Measurements from ENCODE around the gene ITGA3. TPM values are rescaled to one million over a fixed set of nuclear protein-coding genes. Genes with fewer than 3 reads are reported as not detected.

Gene ITGA3
- polyA plus RNA-seq, 1 of the 3 experiments (the other 2 are of a cell fraction), result 766 TPM

- no peak; the same call in 1 of the 2 replicates for TF ChIP-seq REST (IDR thresholded peaks at IDR 0.05; ENCODE audit: low read depth, low read length)
- no peak for TF ChIP-seq EZH2phosphoT487 (IDR thresholded peaks at IDR 0.05; ENCODE audit: borderline replicate concordance, low read depth)
- TF ChIP-seq RFX5 (IDR thresholded peaks at IDR 0.05; ENCODE audit: low read length), result no peak
- TF ChIP-seq GATA2 (CRISPR knock-in tag; IDR thresholded peaks at IDR 0.05), result no peak
- peak; percentile 2; the same call in 1 of the 2 replicates for TF ChIP-seq RAD21 (IDR thresholded peaks at IDR 0.05; ENCODE audit: low read length)
- peak; percentile 84 for TF ChIP-seq TCF12 (IDR thresholded peaks at IDR 0.05)
- TF ChIP-seq CTCF (IDR thresholded peaks at IDR 0.05), result no peak; the same call in 1 of the 2 replicates
- no peak for TF ChIP-seq JUND (IDR thresholded peaks at IDR 0.05)
- TF ChIP-seq FOSL2 (IDR thresholded peaks at IDR 0.05; ENCODE audit: borderline replicate concordance, low read depth), result no peak; the same call in 1 of the 2 replicates
- TF ChIP-seq TAF1 (IDR thresholded peaks at IDR 0.05; ENCODE audit: borderline replicate concordance, low read depth, low read length), result peak; percentile 78
- TF ChIP-seq POLR2AphosphoS5 (IDR thresholded peaks at IDR 0.05; ENCODE audit: low read depth, low read length), result peak; percentile 44
- TF ChIP-seq NFIC (IDR thresholded peaks at IDR 0.05; ENCODE audit: borderline replicate concordance), result peak; percentile 77
Measured at GRCh38 chr17:50055426-50056216, at the start of gene ITGA3 (continued).

GRCh38 chr17:50009282-50009681 is 46.6 kb upstream of the ITGA3 start:
- H3K27me3 ChIP-seq (ENCODE audit: insufficient read depth), result peaks cover 24% of the 10 kb centered on the region; the same call in 1 of the 2 replicates
- 18% methylated on average over 2 of the region's 2 CpGs for WGBS (ENCODE audit: low lambda C conversion rate)
- ChIA-PET POLR2A (no interaction called here), CTCF (interaction anchor here (1.0 to 30.0 kb wide), 4 partner anchors 12 to 148 kb away, joined by 4 to 1665 read pairs (median 8); partner anchors contain the start of gene TAC4)
- TF ChIP-seq SMC3 (IDR thresholded peaks at IDR 0.05; ENCODE audit: low read depth, low read length) (no peak), POLR2AphosphoS5 (IDR thresholded peaks at IDR 0.05; ENCODE audit: low read depth, low read length) (no peak), NFIC (IDR thresholded peaks at IDR 0.05; ENCODE audit: borderline replicate concordance) (no peak), PBX3 (IDR thresholded peaks at IDR 0.05) (no peak), FOXJ3 (CRISPR knock-in tag; IDR thresholded peaks at IDR 0.05) (no peak), CTCF (IDR thresholded peaks at IDR 0.05) (no peak)
- H3F3A ChIP-seq (replicated peaks; ENCODE audit: insufficient read depth), result no peaks in the 10 kb centered on the region
- no peaks in the 10 kb centered on the region for H3K4me1 ChIP-seq (ENCODE audit: control insufficient read depth in 1 of 2, insufficient read depth in 2 of 2, low read depth in 1 of 2, low read length in 1 of 2)
- no peaks in the 10 kb centered on the region for H3K36me3 ChIP-seq (replicated peaks in 1 of 2; ENCODE audit: control insufficient read depth in 1 of 2, insufficient read depth in 2 of 2, low read length in 1 of 2)
- no peak overlapping the region for H2AFZ ChIP-seq (ENCODE audit: low read depth)
- H3K4me2 ChIP-seq, result no peak overlapping the region
- no peak overlapping the region for H3K9ac ChIP-seq
- H3K9me3 ChIP-seq, result 0 out of 2 replicates have a peak, but pooled peaks cover 12% of the 10 kb centered on the region
- no peak for DNase-seq
- no peaks in the 10 kb centered on the region for H3K9me2 ChIP-seq
- H3K79me2 ChIP-seq (ENCODE audit: insufficient read depth), result no peaks in the 10 kb centered on the region
- no peak overlapping the region for H3K27ac ChIP-seq (ENCODE audit: low read depth in 2 of 2, low read length in 1 of 2)
- no peaks in the 10 kb centered on the region for H4K20me1 ChIP-seq (ENCODE audit: insufficient read depth)
- H3K4me3 ChIP-seq (ENCODE audit: low read depth in 2 of 2, low read length in 1 of 2), result no peak overlapping the region
